HepG2 (cell line): ENCODE measurements around the gene DCUN1D2. TPM values are rescaled to one million over a fixed set of nuclear protein-coding genes. Genes with fewer than 3 reads are reported as not detected.

ENCODE experiments used
- ATF7 ChIP-seq, 2 experiments: fragments of 450-650 bp in 1 of 2; sonication (generic) in 1 of 2; formaldehyde crosslinking in 1 of 2; IDR thresholded peaks; 2 replicates each; pipeline versions ENCODE4 v1.4.0 to v1.6.1; 2016 to 2020; ENCODE audit warnings: antibody characterized with exemption in 1 of 2, mild to moderate bottlenecking in 1 of 2, missing genetic modification reagents in 1 of 2
- CAMTA2 ChIP-seq: sonication (generic); formaldehyde crosslinking; IDR thresholded peaks from 2 replicates; pipeline ENCODE4 v1.4.0; 2020; ENCODE audit warnings: mild to moderate bottlenecking, missing genetic modification reagents, borderline replicate concordance
- CREBL2 ChIP-seq: sonication (generic); formaldehyde crosslinking; IDR thresholded peaks from 2 replicates; pipeline ENCODE4 v1.8.1; 2023; ENCODE audit warnings: missing genetic modification reagents, mild to moderate bottlenecking, borderline replicate concordance
- CSRNP2 ChIP-seq: sonication (generic); formaldehyde crosslinking; conservative IDR thresholded peaks from 2 replicates; pipeline ENCODE4 v1.8.0; 2022; ENCODE audit warnings: low read depth, missing genetic modification reagents
- GABPA ChIP-seq, 2 experiments: IDR thresholded peaks; 2 replicates each; pipeline ENCODE4 v1.6.1; 2011 to 2016; ENCODE audit warnings: low read depth in 2 of 2, low read length in 1 of 2, missing biosample characterization in 1 of 2, missing genetic modification characterization in 1 of 2
- HBP1 ChIP-seq: IDR thresholded peaks from 2 replicates; pipeline ENCODE4 v1.6.1; 2016; ENCODE audit warnings: low read depth, control low read depth
- HNF4A ChIP-seq: sonication (generic); formaldehyde crosslinking; IDR thresholded peaks from 2 replicates; pipeline ENCODE4 v1.4.0; 2020; ENCODE audit warnings: missing genetic modification reagents
- KDM5A ChIP-seq: fragments of 200-600 bp; sonication (generic); IDR thresholded peaks from 2 replicates; pipeline ENCODE4 v1.7.0; 2018; ENCODE audit warnings: antibody characterized with exemption, mild to moderate bottlenecking, low read length, borderline replicate concordance
- SAFB2 ChIP-seq: sonication (generic); formaldehyde crosslinking; IDR thresholded peaks from 2 replicates; pipeline ENCODE4 v1.5.1; 2020; ENCODE audit warnings: missing genetic modification reagents, low read depth, mild to moderate bottlenecking, borderline replicate concordance
- SAP130 ChIP-seq: IDR thresholded peaks from 2 replicates; pipeline ENCODE4 v1.6.1; 2016; ENCODE audit warnings: low read depth
- SRF ChIP-seq: IDR thresholded peaks from 2 replicates; pipeline ENCODE4 v1.6.1; 2011; ENCODE audit warnings: mild to moderate bottlenecking, low read depth, low read length, moderate library complexity
- SYNCRIP ChIP-seq: fragments of 200-400 bp; formaldehyde crosslinking; IDR thresholded peaks from 2 replicates; pipeline ENCODE4 v1.6.1; 2018; ENCODE audit warnings: mild to moderate bottlenecking, low read depth, low read length; ENCODE audit not compliant: insufficient read depth
- THAP7 ChIP-seq: sonication (generic); formaldehyde crosslinking; IDR thresholded peaks from 2 replicates; pipeline ENCODE4 v1.8.1; 2023; ENCODE audit warnings: mild to moderate bottlenecking, missing genetic modification reagents
- XRCC5 ChIP-seq: fragments of 200-400 bp; formaldehyde crosslinking; optimal IDR thresholded peaks from 2 replicates; pipeline ENCODE3; 2017; ENCODE audit warnings: mild to moderate bottlenecking, low read length
- YEATS4 ChIP-seq: sonication (generic); formaldehyde crosslinking; IDR thresholded peaks from 2 replicates; pipeline ENCODE4 v1.4.0; 2020; ENCODE audit warnings: missing genetic modification reagents, borderline replicate concordance
- ZNF362 ChIP-seq: sonication (generic); formaldehyde crosslinking; IDR thresholded peaks from 2 replicates; pipeline ENCODE4 v1.4.0; 2020; ENCODE audit warnings: missing genetic modification reagents, mild to moderate bottlenecking, borderline replicate concordance
- ZNF451 ChIP-seq: sonication (generic); formaldehyde crosslinking; IDR thresholded peaks from 2 replicates; pipeline ENCODE4 v1.5.0; 2020; ENCODE audit warnings: mild to moderate bottlenecking, missing genetic modification reagents
- ZNF710 ChIP-seq: sonication (generic); formaldehyde crosslinking; IDR thresholded peaks from 2 replicates; pipeline ENCODE4 v1.5.0; 2020; ENCODE audit warnings: mild to moderate bottlenecking, missing genetic modification reagents, borderline replicate concordance
- ZNF781 ChIP-seq: sonication (generic); formaldehyde crosslinking; IDR thresholded peaks from 2 replicates; pipeline ENCODE4 v1.5.1; 2020; ENCODE audit warnings: borderline replicate concordance, mild to moderate bottlenecking, missing genetic modification reagents; ENCODE audit errors: not compliant biosample characterization
- polyA plus RNA-seq, 8 experiments: library from polyadenylated mRNA; depleted of rRNA in 3 of 8; stranded (reverse) in 7 of 8; unstranded in 1 of 8; fragments of >200 nt; fragmentation: Illumina TruSeq in 4 of 8; extraction: Trizol in 4 of 8; gene quantifications; 2 replicates each; pipeline versions ENCODE4 v1.2.1 to v1.2.3, GENCODE V29; 2011 to 2016; ENCODE audit warnings: low read depth in 4 of 8, missing spikeins in 1 of 8, mixed read lengths in 1 of 8; ENCODE audit not compliant: insufficient read depth in 1 of 8
- total RNA-seq, 5 experiments: library from RNA; depleted of rRNA; stranded (reverse); fragments of >200 nt; fragmentation: Illumina TruSeq; extraction: Trizol; gene quantifications; 2 replicates each; pipeline ENCODE4 v1.2.3, GENCODE V29; 2016; ENCODE audit warnings: low read depth in 1 of 5

DCUN1D2 gene
- total and polyA plus RNA-seq, 2 of the 13 experiments (the other 11 are each of a cell fraction or from before 2014, with no cell fraction given): 9.1 to 9.6 TPM

GRCh38 chr13:113448885-113449692, 41.4 kb downstream of the DCUN1D2 start (continued):
- TF ChIP-seq ZNF710 (CRISPR knock-in tag) (no peak), CSRNP2 (no peak), HBP1 (CRISPR knock-in tag) (0 out of 2 replicates have a peak, but pooled peaks have one; percentile 25), KDM5A (peak; percentile 54; the same call in 1 of the 2 replicates), ATF7 (IDR thresholded peaks at IDR 0.05) (no peak), ATF7 (CRISPR knock-in tag; IDR thresholded peaks at IDR 0.05) (0 out of 2 replicates have a peak, but pooled peaks have one; percentile 39), ZNF451 (CRISPR knock-in tag) (peak; percentile 43; the same call in 1 of the 2 replicates), SAFB2 (CRISPR knock-in tag) (0 out of 2 replicates have a peak, but pooled peaks have one; percentile 36), ZNF781 (CRISPR knock-in tag) (peak; percentile 77), THAP7 (CRISPR knock-in tag) (peak; percentile 98), CREBL2 (no peak; the same call in 1 of the 2 replicates), XRCC5 (peak; percentile 90), SRF (peak; percentile 39; the same call in 1 of the 2 replicates), SYNCRIP (no peak), ZNF362 (CRISPR knock-in tag) (peak; percentile 40; the same call in 1 of the 2 replicates), CAMTA2 (peak; percentile 79; the same call in 1 of the 2 replicates), SAP130 (CRISPR knock-in tag) (peak; percentile 80), YEATS4 (CRISPR knock-in tag) (peak; percentile 35; the same call in 1 of the 2 replicates), GABPA (IDR thresholded peaks at IDR 0.05; ENCODE audit: low read depth, low read length) (peak; percentile 87), GABPA (CRISPR knock-in tag; IDR thresholded peaks at IDR 0.05; ENCODE audit: low read depth) (peak; percentile 98), HNF4A (CRISPR knock-in tag) (peak; percentile 54)
